ENCODE measurements around the gene PDSS2.

DNA sequence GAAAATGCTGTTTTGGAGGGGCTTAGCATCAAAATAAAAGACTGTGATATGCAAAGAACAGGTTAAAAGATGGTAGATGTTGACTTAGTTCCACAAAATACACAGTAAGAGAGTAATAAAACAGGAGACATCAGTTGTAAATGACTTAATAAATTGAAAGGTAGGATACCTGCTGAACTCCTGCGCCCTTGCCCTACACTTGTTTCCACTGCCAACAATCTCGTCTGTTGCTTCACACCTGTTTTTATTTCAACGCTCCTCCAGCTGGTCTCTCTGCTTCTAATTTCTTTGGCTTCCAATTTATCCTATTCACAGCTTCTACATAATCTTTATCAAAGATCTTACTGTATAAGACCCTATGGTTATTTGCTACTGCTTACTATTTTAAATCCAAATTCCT is 228.1 kb downstream of the PDSS2 start:
- TF ChIP-seq, protein P1, sequence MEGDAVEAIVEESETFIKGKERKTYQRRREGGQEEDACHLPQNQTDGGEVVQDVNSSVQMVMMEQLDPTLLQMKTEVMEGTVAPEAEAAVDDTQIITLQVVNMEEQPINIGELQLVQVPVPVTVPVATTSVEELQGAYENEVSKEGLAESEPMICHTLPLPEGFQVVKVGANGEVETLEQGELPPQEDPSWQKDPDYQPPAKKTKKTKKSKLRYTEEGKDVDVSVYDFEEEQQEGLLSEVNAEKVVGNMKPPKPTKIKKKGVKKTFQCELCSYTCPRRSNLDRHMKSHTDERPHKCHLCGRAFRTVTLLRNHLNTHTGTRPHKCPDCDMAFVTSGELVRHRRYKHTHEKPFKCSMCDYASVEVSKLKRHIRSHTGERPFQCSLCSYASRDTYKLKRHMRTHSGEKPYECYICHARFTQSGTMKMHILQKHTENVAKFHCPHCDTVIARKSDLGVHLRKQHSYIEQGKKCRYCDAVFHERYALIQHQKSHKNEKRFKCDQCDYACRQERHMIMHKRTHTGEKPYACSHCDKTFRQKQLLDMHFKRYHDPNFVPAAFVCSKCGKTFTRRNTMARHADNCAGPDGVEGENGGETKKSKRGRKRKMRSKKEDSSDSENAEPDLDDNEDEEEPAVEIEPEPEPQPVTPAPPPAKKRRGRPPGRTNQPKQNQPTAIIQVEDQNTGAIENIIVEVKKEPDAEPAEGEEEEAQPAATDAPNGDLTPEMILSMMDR (IDR thresholded peaks at IDR 0.05; ENCODE audit: low read depth, low read length, poor library complexity, severe bottlenecking): no peak
- TF ChIP-seq EZH2phosphoT487 (IDR thresholded peaks at IDR 0.05; ENCODE audit: borderline replicate concordance, low read length): no peak

Data from DOHH2 (cell line).